Ectodermal cell (in vitro differentiated cells): ENCODE results near the gene TBPL1.

Source experiments
- H3K27ac ChIP-seq: 2 replicates; pipeline ENCODE4 v1.7.0; 2013; ENCODE audit warnings: mild to moderate bottlenecking, low read depth, low read length; ENCODE audit not compliant: insufficient read depth, poor library complexity, severe bottlenecking
- H3K27me3 ChIP-seq: 2 replicates; pipeline ENCODE4 v1.7.0; 2013; ENCODE audit warnings: mild to moderate bottlenecking, low read length; ENCODE audit not compliant: insufficient read depth, control insufficient read depth, poor library complexity, severe bottlenecking
- H3K36me3 ChIP-seq: one replicate; pipeline ENCODE4 v1.7.0; 2013; ENCODE audit warnings: low read length; ENCODE audit not compliant: control insufficient read depth, insufficient read depth
- H3K4me1 ChIP-seq: one replicate; pipeline ENCODE4 v1.7.0; 2013; ENCODE audit warnings: low read length; ENCODE audit not compliant: control insufficient read depth, insufficient read depth
- H3K4me3 ChIP-seq: 2 replicates; pipeline ENCODE4 v1.7.0; 2013; ENCODE audit warnings: low read depth, low read length, control low read depth; ENCODE audit not compliant: insufficient read depth
- H3K9me3 ChIP-seq: 2 replicates; pipeline ENCODE4 v1.7.0; 2013; ENCODE audit warnings: mild to moderate bottlenecking, low read length, moderate library complexity; ENCODE audit not compliant: control insufficient read depth
- WGBS, 2 experiments: methylation state at CpG; one replicate each; pipeline ENCODE4 v1.1.7; 2013; ENCODE audit warnings: missing lambda C conversion rate in 2 of 2; 5-methylcytosine and 5-hydroxymethylcytosine counted together

Gene TBPL1

DNA sequence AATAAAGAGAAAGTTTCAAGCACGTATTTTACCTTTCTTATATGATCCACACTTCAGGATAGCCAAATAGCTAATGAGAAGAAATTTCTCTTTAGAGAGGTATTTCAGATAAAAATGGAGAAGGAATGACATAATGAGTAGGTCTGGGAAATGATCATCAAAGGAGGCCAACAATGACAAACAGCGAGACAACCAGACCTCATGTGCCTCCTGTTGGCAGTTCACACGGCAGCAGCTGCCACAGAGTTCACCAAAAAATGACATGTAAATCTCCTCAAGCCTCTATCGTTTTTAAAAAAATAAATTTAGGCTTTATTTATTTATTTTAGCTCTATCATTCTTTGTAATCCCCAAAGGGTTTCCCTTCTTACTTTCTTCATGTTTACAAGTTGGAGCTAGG is 51.7 kb downstream of the TBPL1 start:
- no peak overlapping the region for H3K4me3 ChIP-seq
- H3K27ac ChIP-seq = no peak overlapping the region
- no peaks in the 10 kb centered on the region for H3K9me3 ChIP-seq
- no peaks in the 10 kb centered on the region for H3K36me3 ChIP-seq
- H3K4me1 ChIP-seq = peaks cover 14% of the 10 kb centered on the region
- WGBS, 2 experiments = 80 to 97% methylated on average over 2 to 3 of the region's 4 CpGs
- H3K27me3 ChIP-seq = no peaks in the 10 kb centered on the region

DNA sequence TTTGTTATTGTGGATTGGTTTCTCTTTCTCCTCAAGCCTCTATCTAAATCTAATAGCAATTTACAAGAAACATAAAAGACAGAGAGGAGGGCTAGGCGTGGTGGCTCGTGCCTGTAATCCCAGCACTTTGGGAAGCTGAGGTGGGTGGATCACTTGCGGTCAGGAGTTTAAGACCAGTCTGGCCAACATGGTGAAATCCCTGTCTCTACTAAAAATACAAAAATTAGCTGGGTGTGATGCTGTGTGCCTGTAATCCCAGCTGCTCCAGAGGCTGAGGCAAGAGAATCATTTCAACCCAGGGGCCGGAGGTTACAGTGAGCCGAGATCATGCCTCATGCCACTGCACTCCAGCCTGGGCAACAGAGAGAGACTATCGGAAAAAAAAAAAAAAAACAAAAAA is 52.8 kb downstream of the TBPL1 start:
- H3K9me3 ChIP-seq = no peaks in the 10 kb centered on the region
- no peaks in the 10 kb centered on the region for H3K36me3 ChIP-seq
- no peaks in the 10 kb centered on the region for H3K27me3 ChIP-seq
- H3K4me3 ChIP-seq = no peak overlapping the region
- peaks cover 14% of the 10 kb centered on the region for H3K4me1 ChIP-seq
- no peak overlapping the region for H3K27ac ChIP-seq
- WGBS, 2 experiments = 90 to 93% methylated on average over 6 of the region's 6 CpGs

DNA sequence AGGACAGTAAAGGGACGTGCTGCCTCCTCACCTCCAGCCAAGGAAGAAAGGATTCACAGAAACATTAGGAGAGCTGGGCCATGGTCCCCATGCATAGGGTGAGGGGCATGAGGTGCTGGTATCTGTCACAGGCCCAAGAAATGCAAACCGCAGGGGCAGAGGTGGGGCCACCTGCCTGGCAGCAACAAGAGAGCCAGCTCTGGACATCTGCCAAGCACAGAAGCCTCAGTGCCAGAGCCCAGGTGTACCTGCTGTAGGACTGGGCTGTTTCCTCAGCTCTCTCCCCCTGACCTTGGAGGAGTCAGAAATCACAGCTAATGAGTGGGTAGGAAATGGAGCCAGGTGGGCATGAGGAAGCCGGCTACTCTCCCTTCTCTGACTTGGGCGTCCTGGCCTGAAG is 54.1 kb downstream of the TBPL1 start:
- Histone ChIP-seq H3K27me3 (no peaks in the 10 kb centered on the region), H3K9me3 (no peaks in the 10 kb centered on the region), H3K4me3 (no peak overlapping the region), H3K27ac (no peak overlapping the region), H3K4me1 (peaks cover 14% of the 10 kb centered on the region), H3K36me3 (no peaks in the 10 kb centered on the region)
- WGBS, 2 experiments = 95 to 96% methylated on average over 3 to 4 of the region's 4 CpGs

DNA sequence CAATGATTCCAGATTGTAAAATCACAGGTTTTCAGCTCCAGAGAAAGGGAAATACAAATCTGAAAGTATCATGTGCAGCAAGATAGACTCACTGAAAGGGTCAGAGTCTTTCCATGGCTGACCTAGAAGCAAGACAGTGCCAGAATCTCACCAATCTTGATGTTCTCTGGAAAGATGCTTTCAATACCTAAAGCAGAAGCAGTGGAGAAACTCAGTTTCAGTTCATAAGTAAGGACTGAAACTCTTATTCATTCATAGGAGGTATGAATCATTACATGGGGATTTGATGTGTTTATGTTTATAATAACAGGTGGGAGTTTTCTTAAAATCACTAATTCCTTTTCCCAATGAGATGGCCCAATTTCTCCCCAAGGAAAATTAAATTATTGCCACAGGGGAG is 56.9 kb downstream of the TBPL1 start:
- no peak overlapping the region for H3K27ac ChIP-seq
- no peaks in the 10 kb centered on the region for H3K9me3 ChIP-seq
- no peaks in the 10 kb centered on the region for H3K4me1 ChIP-seq
- no peaks in the 10 kb centered on the region for H3K27me3 ChIP-seq
- no peaks in the 10 kb centered on the region for H3K36me3 ChIP-seq
- H3K4me3 ChIP-seq = no peak overlapping the region

DNA sequence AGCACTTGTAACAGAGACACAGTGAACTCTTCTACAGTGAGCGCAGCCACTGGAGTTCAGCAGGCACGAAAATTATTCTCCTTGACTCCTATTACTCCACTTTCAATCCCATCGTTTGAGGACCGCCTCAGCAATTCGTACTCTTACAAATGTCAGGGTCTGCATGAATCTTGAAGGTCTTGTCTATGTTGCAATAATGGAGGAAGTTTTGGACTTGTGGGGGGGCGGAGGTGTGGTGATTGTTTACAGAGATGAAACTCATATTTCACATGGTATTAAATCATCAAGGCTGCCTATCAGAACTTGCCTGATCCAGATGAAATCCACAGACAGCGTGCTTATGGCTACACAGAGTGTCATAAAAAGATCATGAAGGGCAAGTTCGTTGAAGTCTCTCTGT is 57.4 kb downstream of the TBPL1 start:
- H3K9me3 ChIP-seq = no peaks in the 10 kb centered on the region
- 92% methylated on average over 6 to 8 of the region's 8 CpGs for WGBS, 2 experiments
- no peak overlapping the region for H3K4me3 ChIP-seq
- H3K36me3 ChIP-seq = no peaks in the 10 kb centered on the region
- H3K27me3 ChIP-seq = no peaks in the 10 kb centered on the region
- H3K27ac ChIP-seq = no peak overlapping the region
- H3K4me1 ChIP-seq = no peaks in the 10 kb centered on the region

DNA sequence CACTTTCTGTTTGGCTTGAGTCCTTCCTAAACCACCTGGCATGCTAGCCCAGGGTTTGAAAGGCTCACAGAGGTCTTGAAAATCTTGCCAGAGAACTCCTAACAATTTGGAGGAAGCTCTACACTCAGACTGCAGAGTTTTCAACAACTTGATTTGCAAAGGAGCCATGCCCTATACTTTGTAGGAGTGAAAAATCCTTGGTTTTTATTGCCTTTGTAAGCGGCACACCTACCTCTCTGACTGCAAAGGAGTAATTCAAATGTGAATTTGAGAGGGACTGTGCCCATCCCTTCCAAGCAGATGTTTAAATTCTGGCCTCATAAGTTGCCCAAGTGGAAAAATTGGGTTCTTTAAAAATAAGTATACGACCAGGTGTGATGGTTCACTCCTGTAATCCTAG is 58.0 kb downstream of the TBPL1 start:
- 85 to 87% methylated on average over 2 of the region's 2 CpGs for WGBS, 2 experiments
- Histone ChIP-seq H3K9me3 (no peaks in the 10 kb centered on the region), H3K4me3 (no peak overlapping the region), H3K36me3 (no peaks in the 10 kb centered on the region), H3K27me3 (no peaks in the 10 kb centered on the region), H3K27ac (no peak overlapping the region), H3K4me1 (no peaks in the 10 kb centered on the region)

DNA sequence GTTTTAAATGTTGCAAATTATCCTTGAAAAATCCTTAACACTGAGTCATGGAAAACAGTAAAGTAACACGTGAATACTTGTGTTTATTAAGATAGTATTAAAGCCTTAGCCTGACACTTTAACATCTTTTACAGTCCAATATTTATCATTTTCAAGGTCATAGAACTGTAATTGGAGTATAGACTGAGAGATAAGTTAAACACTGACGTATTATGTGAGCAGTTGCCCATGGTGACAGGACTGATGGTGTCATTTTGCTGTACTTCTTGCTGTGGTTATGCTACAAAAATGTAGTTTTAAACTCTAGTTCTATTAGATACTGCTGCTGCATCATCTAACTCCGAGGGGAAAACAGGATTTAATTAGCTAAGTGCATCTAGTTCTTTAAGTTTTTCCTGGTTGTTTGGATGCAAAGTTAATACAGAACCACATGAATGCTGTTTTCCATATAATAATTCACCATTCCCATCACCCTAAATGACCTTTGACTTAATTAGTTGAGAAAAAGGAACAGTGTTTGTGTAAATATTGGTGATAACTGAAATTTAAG is 61.6 kb downstream of the TBPL1 start:
- no peaks in the 10 kb centered on the region for H3K36me3 ChIP-seq
- no peak overlapping the region for H3K4me3 ChIP-seq
- H3K27ac ChIP-seq = no peak overlapping the region
- H3K4me1 ChIP-seq = no peaks in the 10 kb centered on the region
- no peaks in the 10 kb centered on the region for H3K9me3 ChIP-seq
- 94 to 98% methylated on average over 2 of the region's 3 CpGs for WGBS, 2 experiments
- H3K27me3 ChIP-seq = no peaks in the 10 kb centered on the region

DNA sequence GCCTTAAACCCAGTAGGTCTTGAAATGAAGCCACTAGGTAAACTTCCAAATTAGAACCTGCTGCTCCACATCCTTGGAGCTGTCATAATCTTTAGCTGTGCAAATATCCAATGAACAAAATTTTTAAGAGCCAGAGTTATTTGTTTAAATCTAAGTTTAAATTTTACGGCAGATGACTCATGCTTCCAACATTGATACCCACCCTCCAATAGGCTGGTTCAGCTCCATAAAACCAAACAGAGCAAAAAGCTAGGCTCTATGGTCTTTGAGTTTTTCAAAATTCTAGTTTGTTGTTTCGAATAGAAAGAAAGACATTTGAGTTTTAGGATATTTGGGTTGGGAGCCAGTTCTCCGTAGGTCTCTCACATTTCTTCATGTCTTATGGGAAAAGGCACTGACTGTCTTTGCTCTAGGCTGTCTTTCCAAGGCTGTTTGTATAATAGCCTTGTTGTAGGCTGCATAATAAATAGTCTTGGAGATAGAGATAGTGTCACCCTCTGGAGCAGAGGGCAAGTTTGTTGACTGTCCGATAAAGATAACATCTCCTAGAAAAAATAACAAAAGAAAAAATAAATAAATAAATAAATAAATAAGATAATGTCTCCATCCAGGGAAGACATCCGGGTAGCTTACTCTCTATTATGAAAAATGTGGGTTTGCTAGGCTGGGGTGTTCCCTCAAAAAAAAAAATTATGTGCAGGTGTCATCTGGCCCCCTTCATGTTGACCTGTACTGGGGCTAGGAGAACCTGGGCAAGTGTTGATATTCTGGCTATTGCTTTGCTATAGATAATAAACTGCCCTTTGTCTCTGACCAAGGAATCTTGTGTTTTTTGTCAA is 62.9 kb downstream of the TBPL1 start:
- H3K9me3 ChIP-seq = no peaks in the 10 kb centered on the region
- H3K27ac ChIP-seq = no peak overlapping the region
- no peaks in the 10 kb centered on the region for H3K36me3 ChIP-seq
- WGBS, 2 experiments = 94 to 96% methylated on average over 4 of the region's 5 CpGs
- no peaks in the 10 kb centered on the region for H3K27me3 ChIP-seq
- no peak overlapping the region for H3K4me3 ChIP-seq
- no peaks in the 10 kb centered on the region for H3K4me1 ChIP-seq

DNA sequence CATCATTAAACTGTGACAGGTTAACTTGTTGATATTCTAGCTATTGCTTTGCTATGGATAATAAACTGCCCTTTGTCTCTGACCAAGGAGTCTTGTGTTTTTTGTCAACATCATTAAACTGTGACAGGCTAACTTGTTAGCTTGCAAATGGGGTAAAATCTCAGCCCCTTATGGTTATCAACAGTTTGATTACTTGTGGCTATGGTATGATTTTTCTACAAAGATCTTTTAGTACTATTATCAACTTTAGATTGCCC is 63.5 kb downstream of the TBPL1 start:
- no peaks in the 10 kb centered on the region for H3K9me3 ChIP-seq
- H3K27ac ChIP-seq = no peak overlapping the region
- H3K4me1 ChIP-seq = no peaks in the 10 kb centered on the region
- H3K4me3 ChIP-seq = no peak overlapping the region
- H3K36me3 ChIP-seq = no peaks in the 10 kb centered on the region
- H3K27me3 ChIP-seq = no peaks in the 10 kb centered on the region

DNA sequence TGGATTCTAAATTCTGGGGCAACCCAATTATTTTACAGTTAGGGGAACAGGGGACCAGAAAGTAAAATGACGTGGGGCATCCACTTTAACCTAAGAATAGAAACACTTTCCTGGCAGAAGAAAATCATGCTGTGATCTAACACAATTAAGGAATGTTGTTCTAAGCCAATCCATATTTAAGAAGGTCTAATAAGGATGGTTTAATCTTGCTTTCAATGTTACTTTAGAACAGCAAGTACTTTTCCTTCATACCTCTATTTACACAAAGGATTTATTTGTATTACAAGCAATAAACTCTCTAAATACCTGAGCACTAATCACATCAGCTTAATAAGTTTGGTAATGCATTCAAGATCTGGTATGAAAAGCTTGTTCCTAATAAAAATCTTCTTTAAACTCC is 67.0 kb downstream of the TBPL1 start:
- Histone ChIP-seq H3K4me1 (no peaks in the 10 kb centered on the region), H3K27me3 (no peaks in the 10 kb centered on the region), H3K36me3 (no peaks in the 10 kb centered on the region), H3K9me3 (no peaks in the 10 kb centered on the region), H3K4me3 (no peak overlapping the region), H3K27ac (no peak overlapping the region)
- 89 to 100% methylated on average over 1 of the region's 1 CpG for WGBS, 2 experiments

DNA sequence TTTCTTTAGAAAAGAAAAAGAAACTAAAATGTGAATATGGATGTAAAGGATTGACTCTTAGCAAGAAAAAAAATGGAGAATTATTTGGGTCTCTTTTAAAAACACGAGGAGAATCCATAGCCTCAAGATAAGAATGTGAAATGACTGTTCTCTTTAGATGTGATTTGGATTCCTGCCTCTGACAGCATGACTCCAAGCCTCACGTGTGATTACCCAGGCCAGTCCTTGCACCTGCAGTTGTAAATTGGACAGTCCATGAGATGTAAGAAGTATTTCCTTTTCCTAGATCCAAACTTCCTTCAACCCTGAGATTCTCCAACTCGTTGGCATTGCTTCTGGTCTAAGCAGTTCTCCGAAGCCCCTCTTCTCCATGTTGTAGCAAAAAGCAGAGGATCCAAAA is 67.5 kb downstream of the TBPL1 start:
- no peaks in the 10 kb centered on the region for H3K36me3 ChIP-seq
- no peaks in the 10 kb centered on the region for H3K9me3 ChIP-seq
- 88 to 91% methylated on average over 4 of the region's 4 CpGs for WGBS, 2 experiments
- no peak overlapping the region for H3K27ac ChIP-seq
- H3K4me3 ChIP-seq = no peak overlapping the region
- no peaks in the 10 kb centered on the region for H3K4me1 ChIP-seq
- no peaks in the 10 kb centered on the region for H3K27me3 ChIP-seq
